Dedifferentiated amniotic fluid mesenchymal stem cell (primary cell): ENCODE results near the gene JAGN1.
A peak's percentile ranks its signal among the peaks of the same experiment; 100 is the strongest.
"Not testable (repeated sequence)": the region's sequence is repeated elsewhere in the genome, so short reads cannot be mapped to it uniquely, and the experiment has no call there.

Source experiments
- DNase-seq: peaks from one replicate; pipeline ENCODE4 v3.0.0-alpha.2; 2016; ENCODE audit errors: extremely low spot score

JAGN1 gene

DNA sequence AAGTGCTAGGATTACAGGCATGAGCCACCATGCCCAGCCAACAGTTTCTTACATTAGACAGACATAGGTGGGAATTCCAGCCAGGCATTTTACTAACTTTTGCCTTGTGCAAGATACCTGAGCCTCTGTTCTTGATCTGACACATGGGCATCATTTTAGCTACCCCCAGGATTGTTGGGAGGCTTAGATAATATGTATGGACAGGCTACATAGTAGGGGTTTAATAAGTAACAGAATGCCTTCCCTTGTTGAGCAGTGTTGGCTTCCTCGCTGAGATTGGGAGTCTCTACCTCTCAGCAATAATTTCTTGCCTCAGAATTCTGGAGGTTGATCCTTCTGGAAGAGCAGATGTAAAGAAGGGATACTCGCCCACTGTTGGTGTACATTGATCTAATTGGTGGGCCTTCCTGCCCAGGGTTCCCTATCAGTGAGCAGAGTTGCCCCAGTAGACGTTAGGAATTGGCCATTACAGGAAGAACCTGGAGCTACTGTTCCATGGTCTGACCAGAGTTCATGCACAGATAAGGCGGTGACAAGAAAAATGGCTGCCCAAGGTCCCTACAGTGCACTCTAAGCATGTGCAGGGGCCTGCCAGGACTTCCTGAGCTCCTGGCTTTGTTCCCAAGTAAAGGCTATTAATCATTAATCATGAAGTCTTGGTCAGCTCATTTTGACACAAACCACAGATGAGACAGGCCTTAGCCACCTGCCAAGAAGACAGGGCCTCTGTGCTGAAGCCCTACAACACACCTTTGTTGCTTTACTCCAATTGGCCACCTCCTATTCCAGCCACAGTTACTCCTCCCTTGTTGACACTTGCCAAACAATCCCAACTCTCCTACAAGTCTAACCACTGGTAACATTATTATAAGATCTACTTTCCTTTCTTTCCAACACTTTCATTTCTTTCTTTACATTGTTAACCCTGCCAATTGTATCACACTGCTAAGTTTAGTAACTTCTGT lies 7.3 kb downstream of the JAGN1 start:
- peak; percentile 8 for DNase-seq

DNA sequence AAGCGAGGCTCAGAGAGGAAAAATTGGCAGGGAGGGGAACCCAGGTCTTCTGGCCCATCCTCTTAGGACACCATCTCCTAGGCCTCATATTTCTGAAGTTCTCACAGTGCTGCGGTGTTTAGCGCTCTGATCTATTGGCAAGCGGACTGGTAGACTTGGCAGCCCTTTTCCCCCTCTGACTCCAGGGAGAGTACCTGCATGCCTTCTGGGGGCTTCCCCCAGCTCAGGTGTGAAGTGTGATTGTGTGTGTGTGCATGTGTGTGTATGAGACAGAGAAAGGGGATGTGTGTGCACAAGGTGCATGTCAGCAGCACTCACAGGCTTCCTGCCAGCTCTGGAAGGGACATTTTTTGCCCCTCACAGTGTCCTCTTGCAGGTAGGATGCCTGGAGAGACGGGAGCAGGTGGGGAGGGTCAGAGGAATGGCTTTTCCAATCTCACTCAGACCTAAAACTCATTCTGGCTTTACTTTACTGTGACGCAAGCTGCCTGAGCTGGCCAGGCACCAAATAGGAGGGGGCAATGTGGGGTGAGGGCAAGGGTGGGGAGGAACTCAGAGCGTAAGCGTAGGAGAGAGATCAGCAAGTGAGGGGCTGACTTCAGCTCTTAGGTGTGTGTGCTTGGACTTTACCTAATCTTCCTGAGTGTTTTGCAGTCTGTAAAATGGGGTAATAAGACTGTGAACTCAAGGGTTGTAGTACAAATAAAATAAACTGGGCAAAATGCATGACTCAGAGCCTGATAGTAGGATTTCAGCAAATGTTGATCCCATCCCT lies 8.2 kb downstream of the JAGN1 start:
- peak; percentile 4 for DNase-seq

DNA sequence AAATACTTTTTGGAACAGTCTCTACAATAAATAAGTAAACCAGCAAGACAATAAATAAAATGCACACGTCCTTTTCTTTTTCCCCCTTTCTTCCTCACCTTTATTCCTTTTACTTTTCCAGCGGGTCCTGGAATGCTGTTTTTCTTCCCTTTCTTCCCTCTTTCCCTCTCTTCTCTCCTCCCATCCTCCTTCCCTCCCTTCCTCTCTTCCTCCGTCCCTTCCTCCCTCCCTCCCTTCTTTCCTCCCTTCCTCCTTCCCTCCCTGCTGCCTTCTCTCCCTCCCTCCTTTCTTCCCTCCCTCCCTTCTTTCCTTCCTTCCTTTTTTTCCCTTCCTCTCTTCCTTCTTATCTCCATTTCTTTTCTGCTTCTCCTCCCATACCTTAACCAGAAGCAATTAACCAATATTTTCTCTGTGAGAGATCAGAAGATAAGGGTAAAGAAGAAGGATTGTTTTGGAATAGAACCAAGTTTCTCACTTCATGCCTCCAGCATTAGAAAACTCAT lies 8.9 kb downstream of the JAGN1 start:
- peak; percentile 5 for DNase-seq

DNA sequence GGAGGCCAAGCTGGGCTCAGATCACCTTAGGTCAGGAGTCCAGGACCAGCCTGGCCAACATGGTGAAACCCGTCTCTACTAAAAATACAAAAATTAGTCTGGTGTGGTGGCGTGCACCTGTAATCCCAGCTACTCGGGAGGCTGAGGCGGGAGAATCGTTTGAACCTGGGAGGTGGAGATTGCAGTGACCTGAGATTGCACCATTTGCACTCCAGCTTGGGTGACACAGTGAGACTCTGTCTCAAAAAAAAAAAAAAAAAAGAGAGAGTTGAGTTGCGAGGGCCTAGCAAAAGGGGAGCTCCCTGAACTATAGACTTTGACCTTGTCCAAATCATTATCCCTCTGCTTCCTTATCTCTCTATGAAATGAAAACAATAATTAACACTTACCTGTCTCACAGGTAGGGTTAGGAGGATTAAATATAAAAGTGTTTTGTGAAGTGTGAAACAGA lies 10.6 kb downstream of the JAGN1 start:
- DNase-seq = not testable (repeated sequence)

DNA sequence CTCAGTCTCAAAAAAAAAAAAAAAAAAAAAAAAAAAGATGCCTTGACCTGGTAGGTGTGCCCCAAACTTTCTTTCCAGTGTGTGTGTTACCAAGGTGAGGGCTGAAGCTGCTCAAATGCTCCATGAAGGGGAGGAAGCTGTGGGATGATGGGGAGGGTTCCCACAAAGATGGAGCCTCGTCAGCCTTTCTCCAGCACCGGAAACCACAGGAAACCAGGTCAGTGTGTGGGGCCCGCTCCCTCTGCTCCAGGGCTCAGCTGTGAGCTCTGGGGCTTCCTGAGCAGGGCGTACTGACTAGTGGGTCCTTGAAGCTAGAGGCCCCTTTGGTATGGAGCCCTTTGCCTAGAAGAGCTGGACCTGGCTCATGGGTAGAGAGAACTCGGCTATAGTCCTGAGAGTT lies 11.6 kb downstream of the JAGN1 start:
- DNase-seq = no peak

DNA sequence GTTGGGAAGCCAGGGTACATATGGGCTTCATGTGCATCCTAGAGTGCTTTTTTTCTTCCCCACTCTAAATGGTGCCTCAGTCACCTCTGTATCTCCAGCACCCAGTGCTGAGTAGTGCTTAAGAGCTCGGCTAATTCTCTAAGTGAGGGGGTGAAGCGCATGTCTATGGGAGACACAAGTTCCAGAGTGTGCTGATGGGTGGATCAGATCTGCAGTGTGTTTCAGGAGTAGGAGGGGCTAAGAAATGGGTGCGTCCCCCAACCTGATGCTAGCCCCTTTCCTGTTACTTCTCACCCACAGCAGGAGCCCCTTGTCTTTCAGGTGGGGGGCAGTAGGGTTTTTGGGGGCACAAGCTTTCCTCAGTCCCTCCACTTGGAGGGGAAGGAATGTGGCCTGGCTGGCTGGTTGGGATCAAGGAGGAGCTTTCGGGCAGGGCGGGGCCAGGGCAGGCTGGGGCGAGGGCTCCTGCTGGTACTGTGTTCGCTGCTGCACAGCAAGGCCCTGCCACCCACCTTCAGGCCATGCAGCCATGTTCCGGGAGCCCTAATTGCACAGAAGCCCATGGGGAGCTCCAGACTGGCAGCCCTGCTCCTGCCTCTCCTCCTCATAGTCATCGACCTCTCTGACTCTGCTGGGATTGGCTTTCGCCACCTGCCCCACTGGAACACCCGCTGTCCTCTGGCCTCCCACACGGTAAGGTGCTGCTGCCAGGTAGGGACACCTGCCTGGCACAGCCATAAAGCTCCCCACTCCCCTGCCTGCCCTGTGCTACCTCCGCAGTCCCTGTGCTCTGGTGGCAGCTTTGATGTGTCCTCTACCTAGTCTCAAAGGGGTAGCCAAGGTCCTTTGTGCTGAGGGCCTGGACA lies 12.2 kb downstream of the JAGN1 start, which contains the start of gene IL17RE:
Gene IL17RE (plus strand): TSS at position 477 of the 866 bp plus-strand sequence. CDS start 85 bp downstream, at position 562.
- peak; percentile 13 for DNase-seq

DNA sequence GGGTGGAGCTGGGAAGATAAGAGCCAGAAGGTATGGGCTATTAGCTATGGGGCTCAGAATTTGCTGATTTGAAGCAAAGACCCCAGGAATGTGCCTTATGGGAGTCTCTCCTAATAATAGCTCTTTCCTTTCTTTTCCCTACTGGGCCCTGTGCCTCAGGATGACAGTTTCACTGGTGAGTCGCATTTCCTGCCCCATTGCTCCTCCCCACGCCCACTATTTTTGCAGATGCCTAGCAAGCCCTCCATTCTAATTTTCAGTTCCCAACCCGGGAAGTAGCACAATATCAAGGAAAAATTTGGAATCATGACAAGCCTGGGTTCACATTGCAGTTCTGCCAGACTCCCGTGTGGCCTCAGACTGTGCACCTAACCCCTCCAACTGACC lies 12.8 kb downstream of the JAGN1 start:
- peak; percentile 33 for DNase-seq

DNA sequence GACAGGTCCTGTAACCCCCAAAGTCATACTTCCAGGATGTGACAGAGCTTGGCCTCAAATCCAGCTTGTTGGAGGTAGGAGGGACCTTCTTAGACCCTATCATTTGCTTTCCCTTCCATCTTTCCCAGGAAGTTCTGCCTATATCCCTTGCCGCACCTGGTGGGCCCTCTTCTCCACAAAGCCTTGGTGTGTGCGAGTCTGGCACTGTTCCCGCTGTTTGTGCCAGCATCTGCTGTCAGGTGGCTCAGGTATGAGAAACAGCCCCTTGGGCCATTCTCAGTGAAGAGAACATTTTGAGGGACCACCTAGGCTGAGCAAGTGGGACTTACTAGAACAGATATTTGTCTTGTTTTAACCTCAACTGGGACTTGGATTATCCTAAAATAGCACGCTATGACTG lies 13.5 kb downstream of the JAGN1 start:
- no peak for DNase-seq

DNA sequence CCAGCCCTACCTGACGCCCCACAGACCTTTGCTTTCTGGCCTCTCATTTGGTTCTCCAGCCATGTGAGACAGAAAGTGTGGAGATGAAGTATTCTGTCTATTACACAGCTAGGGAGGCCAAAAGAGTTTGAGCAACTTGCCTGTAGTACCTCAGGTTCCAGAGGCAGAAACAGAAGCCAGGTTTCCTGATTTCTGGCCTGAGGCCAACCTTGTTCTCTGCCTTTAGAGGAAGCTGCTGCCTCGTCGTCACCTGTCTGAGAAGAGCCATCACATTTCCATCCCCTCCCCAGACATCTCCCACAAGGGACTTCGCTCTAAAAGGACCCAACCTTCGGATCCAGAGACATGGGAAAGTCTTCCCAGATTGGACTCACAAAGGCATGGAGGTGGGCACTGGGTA lies 16.1 kb downstream of the JAGN1 start:
- no peak for DNase-seq

DNA sequence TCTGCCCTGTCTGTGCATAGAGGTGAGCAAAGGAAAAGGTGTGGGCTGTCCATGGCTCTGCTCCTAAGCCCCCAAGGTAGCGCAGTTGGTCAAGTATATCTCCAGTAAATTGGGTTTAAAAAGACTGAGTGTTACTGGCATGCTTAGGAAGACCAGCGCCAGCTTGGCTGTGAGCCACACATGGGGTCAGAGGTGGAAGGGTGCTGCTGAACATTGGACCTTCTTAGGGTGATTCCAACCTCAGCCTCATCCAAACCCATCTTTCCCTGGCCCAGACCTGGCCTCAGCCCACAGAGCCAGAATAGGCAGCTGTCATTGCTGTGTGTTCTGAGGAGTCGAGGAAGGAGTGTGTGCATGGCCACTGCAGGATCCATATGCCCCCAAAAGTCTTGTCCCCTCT lies 17.9 kb downstream of the JAGN1 start:
- DNase-seq = no peak

DNA sequence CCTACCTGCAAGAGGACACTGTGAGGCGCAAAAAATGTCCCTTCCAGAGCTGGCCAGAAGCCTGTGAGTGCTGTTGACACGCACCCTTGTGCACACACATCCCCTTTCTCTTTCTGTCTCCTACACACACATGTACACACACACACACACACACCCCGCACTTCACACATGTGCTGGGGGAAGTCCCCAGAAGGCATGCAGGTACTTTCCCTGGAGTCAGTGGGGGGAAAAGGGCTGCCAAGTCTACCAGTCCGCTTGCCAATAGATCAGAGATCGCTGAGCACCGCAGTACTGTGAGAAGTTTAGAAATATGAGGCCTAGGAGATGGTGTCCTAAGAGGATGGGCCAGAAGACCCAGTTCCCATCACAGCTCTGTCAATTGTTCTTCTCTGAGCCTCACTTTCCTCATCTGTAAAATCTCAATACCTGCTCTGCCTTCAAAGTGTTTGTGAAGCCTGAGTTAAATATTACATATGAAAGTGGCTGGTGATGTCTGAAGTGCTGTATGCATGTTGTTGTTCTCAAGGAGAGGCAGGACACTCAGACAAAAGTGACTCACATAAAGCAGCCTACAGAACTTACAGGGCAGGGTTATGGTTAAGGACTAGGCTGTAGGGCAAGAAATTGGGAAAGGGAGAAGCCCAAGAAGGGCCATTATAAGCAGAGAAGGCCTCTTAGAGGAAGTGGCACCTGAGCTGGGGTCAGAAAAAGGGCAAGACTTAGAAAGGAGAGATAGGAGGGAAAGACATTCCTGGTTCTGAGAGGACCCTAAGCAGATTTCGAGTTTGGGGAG lies 19.0 kb downstream of the JAGN1 start:
- DNase-seq = no peak

DNA sequence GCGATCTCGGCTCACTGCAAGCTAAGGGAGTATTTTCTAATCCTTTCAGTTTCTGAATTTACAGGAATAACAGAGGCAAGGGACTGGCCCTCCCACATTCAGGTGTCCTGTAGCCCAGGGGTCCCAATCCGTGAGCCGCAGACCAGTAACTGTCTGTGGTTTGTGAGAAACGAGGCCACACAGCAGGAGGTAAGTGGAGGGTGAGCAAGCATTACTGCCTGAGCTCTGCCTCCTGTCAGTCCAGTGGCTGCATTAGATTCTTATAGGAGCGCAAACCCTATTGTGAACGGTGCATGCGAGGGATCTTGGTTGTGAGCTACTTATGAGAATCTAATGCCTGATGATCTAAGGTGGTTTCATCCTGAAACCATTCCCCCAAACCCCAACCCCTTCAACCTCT lies 21.5 kb downstream of the JAGN1 start:
- DNase-seq = no peak

DNA sequence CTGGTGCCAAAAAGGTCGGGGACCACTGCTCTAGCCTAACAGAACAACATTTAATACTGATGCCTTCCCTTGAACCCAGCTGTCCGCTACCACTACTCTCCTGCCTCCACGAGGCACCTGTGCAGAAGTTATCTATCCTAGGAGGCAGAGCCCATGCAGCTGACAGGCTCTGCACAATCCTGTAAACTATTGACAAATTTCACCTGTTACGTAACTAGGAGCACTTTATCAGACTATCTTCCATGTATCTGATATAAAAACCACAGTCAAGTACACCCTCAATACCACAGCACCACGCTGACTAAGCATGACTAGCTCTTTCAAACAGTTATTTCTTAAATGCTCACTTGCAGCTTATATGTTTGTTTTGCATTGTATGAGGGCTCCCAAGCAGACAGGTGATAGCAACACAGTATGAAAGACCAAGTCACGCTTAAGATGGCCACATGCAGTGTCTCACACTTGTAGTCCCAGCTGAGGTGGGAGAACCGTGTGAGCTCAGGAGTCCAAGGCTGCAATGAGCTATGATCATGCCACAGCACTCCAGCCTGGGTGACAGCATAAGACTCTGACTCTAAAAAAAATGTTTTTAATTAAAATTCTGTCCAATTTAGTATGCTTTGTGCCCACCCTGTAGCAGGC lies 22.0 kb downstream of the JAGN1 start:
- DNase-seq = no peak

DNA sequence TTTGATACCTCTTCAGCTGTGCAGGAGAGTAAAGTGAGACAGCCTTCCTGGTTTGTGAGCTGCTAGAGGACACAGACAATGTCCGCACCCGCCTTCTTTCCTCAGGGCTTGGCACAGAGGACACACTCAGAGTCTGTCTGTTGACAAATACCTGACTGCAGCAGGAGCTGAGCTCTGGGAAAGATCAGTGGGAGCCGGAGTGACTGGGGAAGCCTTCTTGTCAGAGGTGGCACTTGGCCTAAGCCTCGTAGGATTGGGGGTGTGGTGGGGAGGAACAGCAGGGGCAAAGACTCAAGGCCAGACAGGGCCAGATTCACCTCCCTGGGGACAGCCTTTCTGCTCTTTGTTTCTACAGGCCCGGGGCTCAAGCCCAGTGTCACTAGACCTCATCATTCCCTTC lies 23.2 kb downstream of the JAGN1 start:
- DNase-seq = no peak

DNA sequence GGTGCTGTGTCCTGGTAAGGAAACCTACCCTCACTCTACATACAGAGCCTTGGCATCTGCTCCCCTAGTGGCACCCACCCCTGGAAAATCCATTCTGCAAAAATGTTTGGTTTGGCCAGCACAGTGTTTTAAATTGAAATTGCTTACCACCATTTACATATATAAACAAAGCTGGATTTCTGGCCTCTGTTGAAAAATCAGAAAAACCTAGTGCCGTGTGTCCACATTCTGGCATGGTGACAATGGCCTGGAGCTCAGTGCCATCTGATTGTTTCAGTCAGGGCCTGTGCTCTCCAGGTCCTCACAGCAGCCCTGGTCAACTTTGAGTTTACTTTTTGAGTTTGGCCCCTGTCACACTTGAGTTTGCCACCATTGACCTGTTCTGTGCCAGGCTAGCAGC lies 23.6 kb downstream of the JAGN1 start:
- DNase-seq = no peak

DNA sequence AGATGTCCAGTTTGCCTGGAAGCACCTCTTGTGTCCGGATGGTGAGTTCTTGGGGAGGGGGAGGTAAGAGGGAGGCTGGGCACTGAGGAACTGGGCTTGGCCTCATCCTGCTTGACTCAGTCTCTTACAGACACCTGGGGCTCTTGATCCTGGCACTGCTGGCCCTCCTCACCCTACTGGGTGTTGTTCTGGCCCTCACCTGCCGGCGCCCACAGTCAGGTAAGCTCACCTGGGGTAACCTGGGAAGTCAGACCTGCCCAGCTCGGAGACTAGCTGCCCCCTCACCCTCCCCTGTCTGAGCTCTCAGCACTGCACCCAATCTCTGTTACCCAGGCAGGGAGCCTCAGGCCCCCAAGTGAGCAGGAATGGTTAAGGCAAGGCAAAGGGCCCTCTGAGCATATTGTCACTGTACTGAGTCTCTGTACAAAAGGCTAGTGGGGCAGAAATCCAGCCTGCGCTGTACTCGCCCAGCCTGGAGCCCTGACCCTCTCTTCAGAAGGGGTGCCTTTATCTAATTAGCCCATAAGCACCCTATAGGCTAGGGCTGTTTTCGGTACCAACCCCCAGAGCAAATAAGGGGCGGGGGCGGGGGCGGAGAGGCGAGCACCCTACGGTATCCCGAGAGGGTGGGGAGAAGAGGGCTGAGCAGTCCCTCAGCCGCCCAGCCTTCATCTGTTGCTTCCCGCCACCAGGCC lies 24.3 kb downstream of the JAGN1 start:
- DNase-seq = no peak

DNA sequence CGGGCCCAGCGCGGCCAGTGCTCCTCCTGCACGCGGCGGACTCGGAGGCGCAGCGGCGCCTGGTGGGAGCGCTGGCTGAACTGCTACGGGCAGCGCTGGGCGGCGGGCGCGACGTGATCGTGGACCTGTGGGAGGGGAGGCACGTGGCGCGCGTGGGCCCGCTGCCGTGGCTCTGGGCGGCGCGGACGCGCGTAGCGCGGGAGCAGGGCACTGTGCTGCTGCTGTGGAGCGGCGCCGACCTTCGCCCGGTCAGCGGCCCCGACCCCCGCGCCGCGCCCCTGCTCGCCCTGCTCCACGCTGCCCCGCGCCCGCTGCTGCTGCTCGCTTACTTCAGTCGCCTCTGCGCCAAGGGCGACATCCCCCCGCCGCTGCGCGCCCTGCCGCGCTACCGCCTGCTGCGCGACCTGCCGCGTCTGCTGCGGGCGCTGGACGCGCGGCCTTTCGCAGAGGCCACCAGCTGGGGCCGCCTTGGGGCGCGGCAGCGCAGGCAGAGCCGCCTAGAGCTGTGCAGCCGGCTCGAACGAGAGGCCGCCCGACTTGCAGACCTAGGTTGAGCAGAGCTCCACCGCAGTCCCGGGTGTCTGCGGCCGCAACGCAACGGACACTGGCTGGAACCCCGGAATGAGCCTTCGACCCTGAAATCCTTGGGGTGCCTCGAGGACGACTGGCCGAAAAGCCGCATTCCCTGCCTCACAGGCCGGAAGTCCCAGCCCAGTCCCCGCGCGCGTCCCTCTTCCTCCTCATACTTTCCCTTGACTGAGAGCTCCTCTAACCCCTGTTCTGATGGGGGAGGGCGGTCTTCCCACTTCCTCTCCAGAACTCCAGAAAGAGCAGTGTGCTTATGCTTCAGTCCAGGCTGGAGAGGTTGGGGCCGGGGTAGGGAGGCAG lies 25.1 kb downstream of the JAGN1 start:
- DNase-seq = no peak

DNA sequence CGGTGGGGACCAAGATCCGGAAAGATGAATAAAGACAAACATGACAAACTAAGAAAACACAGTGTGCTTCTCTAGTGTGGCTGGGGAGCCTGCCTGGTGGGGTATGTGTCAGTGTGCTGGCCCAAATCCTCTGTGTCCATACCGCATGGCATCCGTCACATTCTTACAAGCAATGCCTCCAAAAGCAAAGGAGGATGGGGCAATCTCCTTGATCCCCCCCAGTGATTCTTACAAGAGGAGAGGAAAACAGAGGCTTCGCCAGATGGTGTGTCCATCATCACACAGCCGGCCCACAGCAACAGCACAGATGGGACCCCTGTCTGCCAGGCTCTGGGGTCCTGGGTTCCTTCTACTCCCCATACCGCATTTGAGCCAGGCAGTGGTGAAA lies 25.9 kb downstream of the JAGN1 start:
- DNase-seq = no peak
